Uterus (tissue), 2 donors: ENCODE results near the gene CATSPER1.

Experiments
- POLR2A ChIP-seq, 2 donors: fragments of 450-650 bp; IDR thresholded peaks; one replicate each; pipeline ENCODE4 v1.6.1; 2016; ENCODE audit warnings: antibody characterized with exemption in 2 of 2, mild to moderate bottlenecking in 1 of 2, moderate library complexity in 1 of 2
- TF ChIP-seq, protein P1 (sequence below), 4 experiments: fragments of 200-600 bp in 2 of 4; fragments of 450-650 bp in 2 of 4; sonication (generic) in 2 of 4; IDR thresholded peaks; one replicate each; pipeline ENCODE4 v1.5.1; 2016 to 2019; ENCODE audit warnings: antibody characterized with exemption in 4 of 4, mild to moderate bottlenecking in 2 of 4, moderate library complexity in 1 of 4

DNA sequence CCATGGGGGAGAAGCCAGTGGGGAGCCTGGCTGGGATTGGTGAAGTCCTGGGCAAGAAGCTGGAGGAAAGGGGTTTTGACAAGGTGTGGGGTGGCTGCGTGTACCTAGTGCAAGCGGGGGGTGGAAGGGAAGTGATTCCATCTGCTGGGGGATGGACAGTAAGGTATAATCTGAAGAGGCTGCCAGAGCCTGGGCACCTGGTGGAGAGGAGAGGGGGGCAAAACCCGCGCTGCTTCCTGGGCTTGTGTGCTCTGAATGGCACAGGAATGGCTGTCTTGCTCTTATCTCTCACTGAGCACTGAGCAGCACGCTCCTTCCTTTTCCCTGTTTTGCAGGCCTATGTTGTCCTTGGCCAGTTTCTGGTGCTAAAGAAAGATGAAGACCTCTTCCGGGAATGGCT lies 23.0 kb downstream of the CATSPER1 start:
- TF ChIP-seq, protein P1, sequence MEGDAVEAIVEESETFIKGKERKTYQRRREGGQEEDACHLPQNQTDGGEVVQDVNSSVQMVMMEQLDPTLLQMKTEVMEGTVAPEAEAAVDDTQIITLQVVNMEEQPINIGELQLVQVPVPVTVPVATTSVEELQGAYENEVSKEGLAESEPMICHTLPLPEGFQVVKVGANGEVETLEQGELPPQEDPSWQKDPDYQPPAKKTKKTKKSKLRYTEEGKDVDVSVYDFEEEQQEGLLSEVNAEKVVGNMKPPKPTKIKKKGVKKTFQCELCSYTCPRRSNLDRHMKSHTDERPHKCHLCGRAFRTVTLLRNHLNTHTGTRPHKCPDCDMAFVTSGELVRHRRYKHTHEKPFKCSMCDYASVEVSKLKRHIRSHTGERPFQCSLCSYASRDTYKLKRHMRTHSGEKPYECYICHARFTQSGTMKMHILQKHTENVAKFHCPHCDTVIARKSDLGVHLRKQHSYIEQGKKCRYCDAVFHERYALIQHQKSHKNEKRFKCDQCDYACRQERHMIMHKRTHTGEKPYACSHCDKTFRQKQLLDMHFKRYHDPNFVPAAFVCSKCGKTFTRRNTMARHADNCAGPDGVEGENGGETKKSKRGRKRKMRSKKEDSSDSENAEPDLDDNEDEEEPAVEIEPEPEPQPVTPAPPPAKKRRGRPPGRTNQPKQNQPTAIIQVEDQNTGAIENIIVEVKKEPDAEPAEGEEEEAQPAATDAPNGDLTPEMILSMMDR (IDR thresholded peaks at IDR 0.05) = no peak
- no peak for TF ChIP-seq POLR2A (IDR thresholded peaks at IDR 0.05)
